Measurements from ENCODE around the gene FARS2. TPM values are rescaled to one million over a fixed set of nuclear protein-coding genes. Genes with fewer than 3 reads are reported as not detected.

FARS2 gene
- polyA plus RNA-seq, 1 donor (not counting 4 experiments of a cell fraction or from before 2014, with no cell fraction given): 21.3 TPM

- Histone ChIP-seq H2AFZ (ENCODE audit: control insufficient read depth, low read length) (no peak overlapping the region), H3K79me2 (ENCODE audit: control insufficient read depth, insufficient read depth, low read length) (no peaks in the 10 kb centered on the region), H3K4me3 (ENCODE audit: control insufficient read depth in 2 of 3, extremely low read depth in 1 of 3, insufficient read depth in 2 of 3, low read depth in 1 of 3, low read length in 3 of 3) (no peak overlapping the region), H3K36me3 (ENCODE audit: control insufficient read depth in 2 of 2, extremely low read depth in 1 of 2, insufficient read depth in 2 of 2, low read length in 2 of 2) (no peaks in the 10 kb centered on the region), H3K9me1 (ENCODE audit: control insufficient read depth, extremely low read depth, insufficient read depth, low read length) (no peaks in the 10 kb centered on the region), H3K27me3 (ENCODE audit: control insufficient read depth, extremely low read depth, insufficient read depth, low read length) (no peaks in the 10 kb centered on the region), H3K4me1 (ENCODE audit: control insufficient read depth, extremely low read depth, insufficient read depth, low read length) (peaks cover 13% of the 10 kb centered on the region), H3K9me3 (ENCODE audit: control insufficient read depth, low read depth, low read length) (no peaks in the 10 kb centered on the region), H4K20me1 (ENCODE audit: control insufficient read depth, extremely low read depth, insufficient read depth, low read length) (no peaks in the 10 kb centered on the region), H3K4me2 (ENCODE audit: control insufficient read depth, extremely low read depth, insufficient read depth, low read depth, low read length) (no peak overlapping the region), H3K9ac (ENCODE audit: control insufficient read depth, extremely low read depth, insufficient read depth, low read length) (no peak overlapping the region), H3K27ac (ENCODE audit: control insufficient read depth, insufficient read depth, low read length) (no peak overlapping the region)
- no peak for DNase-seq (ENCODE audit: low read depth, low spot score)
- TF ChIP-seq EZH2 (IDR thresholded peaks at IDR 0.05; ENCODE audit: low read length): no peak
- TF ChIP-seq CTCF (optimal IDR thresholded peaks at IDR 0.05 in 1 of 3, IDR thresholded peaks at IDR 0.05 in 1 of 3, conservative IDR thresholded peaks at IDR 0.05 in 1 of 3; ENCODE audit: extremely low read depth in 1 of 3, insufficient read depth in 2 of 3, low read length in 3 of 3): no peak
- FAIRE-seq: no peak
- dilution Hi-C loops (cut with MboI; ENCODE audit: extremely low pct_ligation_motif_present, low sequenced_read_pairs): no loop called here
These were observed 521.7 kb downstream of the FARS2 start for GRCh38 chr6:5782783-5783547.

GRCh38 chr6:5783584-5784089 lies 522.3 kb downstream of the FARS2 start:
- FAIRE-seq (no peak), DNase-seq (ENCODE audit: low read depth, low spot score) (no peak)
- Histone ChIP-seq H3K27ac (ENCODE audit: control insufficient read depth, insufficient read depth, low read length) (no peak overlapping the region), H3K4me3 (ENCODE audit: control insufficient read depth in 2 of 3, extremely low read depth in 1 of 3, insufficient read depth in 2 of 3, low read depth in 1 of 3, low read length in 3 of 3) (no peak overlapping the region), H3K79me2 (ENCODE audit: control insufficient read depth, insufficient read depth, low read length) (no peaks in the 10 kb centered on the region), H3K9me3 (ENCODE audit: control insufficient read depth, low read depth, low read length) (no peaks in the 10 kb centered on the region), H3K27me3 (ENCODE audit: control insufficient read depth, extremely low read depth, insufficient read depth, low read length) (no peaks in the 10 kb centered on the region), H3K9me1 (ENCODE audit: control insufficient read depth, extremely low read depth, insufficient read depth, low read length) (no peaks in the 10 kb centered on the region), H3K4me2 (ENCODE audit: control insufficient read depth, extremely low read depth, insufficient read depth, low read depth, low read length) (no peak overlapping the region), H3K4me1 (ENCODE audit: control insufficient read depth, extremely low read depth, insufficient read depth, low read length) (peaks cover 13% of the 10 kb centered on the region), H2AFZ (ENCODE audit: control insufficient read depth, low read length) (no peak overlapping the region), H3K9ac (ENCODE audit: control insufficient read depth, extremely low read depth, insufficient read depth, low read length) (no peak overlapping the region), H3K36me3 (ENCODE audit: control insufficient read depth in 2 of 2, extremely low read depth in 1 of 2, insufficient read depth in 2 of 2, low read length in 2 of 2) (no peaks in the 10 kb centered on the region), H4K20me1 (ENCODE audit: control insufficient read depth, extremely low read depth, insufficient read depth, low read length) (no peaks in the 10 kb centered on the region)
- dilution Hi-C loops (cut with MboI; ENCODE audit: extremely low pct_ligation_motif_present, low sequenced_read_pairs): no loop called here
- no peak for TF ChIP-seq EZH2 (IDR thresholded peaks at IDR 0.05; ENCODE audit: low read length)
- TF ChIP-seq CTCF (optimal IDR thresholded peaks at IDR 0.05 in 1 of 3, IDR thresholded peaks at IDR 0.05 in 1 of 3, conservative IDR thresholded peaks at IDR 0.05 in 1 of 3; ENCODE audit: extremely low read depth in 1 of 3, insufficient read depth in 2 of 3, low read length in 3 of 3): no peak
